PC-3 (cell line): ENCODE measurements around the gene DGKI. TPM values are rescaled to one million over a fixed set of nuclear protein-coding genes. Genes with fewer than 3 reads are reported as not detected.

Source experiments
- ATAC-seq: fragments of 200-7000 bp; cut with Tn5 transposase; 2 replicates; pipeline ENCODE4 v1.9.1; 2020; ENCODE audit warnings: mild to moderate bottlenecking, moderate library complexity
- BruUV-seq: library from RNA; stranded (reverse); fragments of 400-500 nt; replicated peaks from 2 replicates; lab custom pipeline; 2021; lab: Mats Ljungman, UMichigan
- CTCF ChIA-PET: fragments of 300-600 bp; sonication (Branson Sonifier 250); formaldehyde crosslinking; loops from one replicate; lab custom pipeline; 2022; ENCODE audit warnings: antibody characterized with exemption; lab: Charles Lee
- POLR2A ChIA-PET: fragments of 300-600 bp; sonication (Branson Sonifier 250); formaldehyde crosslinking; loops from one replicate; lab custom pipeline; 2022; ENCODE audit warnings: antibody characterized with exemption; ENCODE audit not compliant: unreplicated experiment; lab: Charles Lee
- DNase-seq: peaks from one replicate; pipeline ENCODE4 v3.0.0-alpha.2; 2015
- H2AFZ ChIP-seq: fragments of 300-600 bp; sonication (generic); 2 replicates; pipeline ENCODE4 v1.6.0; 2016; ENCODE audit warnings: antibody characterized with exemption, low read length
- H3F3A ChIP-seq: fragments of 300-600 bp; sonication (generic); one replicate; pipeline ENCODE4 v1.6.0; 2017; ENCODE audit warnings: antibody characterized with exemption, low read length, control low read depth, mild to moderate bottlenecking; ENCODE audit not compliant: unreplicated experiment
- H3K27ac ChIP-seq: fragments of 300-600 bp; sonication (generic); 2 replicates; pipeline ENCODE4 v1.5.1; 2016; ENCODE audit warnings: mild to moderate bottlenecking, low read length
- H3K27me3 ChIP-seq: fragments of 300-600 bp; sonication (generic); 2 replicates; pipeline ENCODE4 v1.6.1; 2016; ENCODE audit warnings: low read length, mixed read lengths
- H3K36me3 ChIP-seq: fragments of 300-600 bp; sonication (generic); 2 replicates; pipeline ENCODE4 v1.6.1; 2016; ENCODE audit warnings: low read depth, mixed run types, low read length, mixed read lengths
- H3K4me1 ChIP-seq: fragments of 300-600 bp; sonication (generic); 2 replicates; pipeline ENCODE4 v1.5.1; 2016; ENCODE audit warnings: low read length; ENCODE audit not compliant: insufficient read depth
- H3K4me2 ChIP-seq: fragments of 300-600 bp; sonication (generic); 2 replicates; pipeline ENCODE4 v1.6.0; 2016; ENCODE audit warnings: low read length
- H3K4me3 ChIP-seq: fragments of 300-600 bp; sonication (generic); 2 replicates; pipeline ENCODE4 v1.5.1; 2016; ENCODE audit warnings: mild to moderate bottlenecking, low read length, mixed read lengths
- H3K79me2 ChIP-seq: fragments of 300-600 bp; sonication (generic); 2 replicates; pipeline ENCODE4 v1.6.1; 2017; ENCODE audit warnings: low read length, mixed read lengths
- H3K9ac ChIP-seq: fragments of 300-600 bp; sonication (generic); 2 replicates; pipeline ENCODE4 v1.6.0; 2016; ENCODE audit warnings: mild to moderate bottlenecking, low read length
- H3K9me2 ChIP-seq: fragments of 300-600 bp; sonication (generic); replicated peaks from 2 replicates; pipeline ENCODE4 v1.6.1; 2016; ENCODE audit warnings: mixed run types, low read length, mixed read lengths
- H3K9me3 ChIP-seq: fragments of 300-600 bp; sonication (generic); 2 replicates; pipeline ENCODE4 v1.6.1; 2016; ENCODE audit warnings: low read length, mixed read lengths
- H4K20me1 ChIP-seq: fragments of 300-600 bp; sonication (generic); 2 replicates; pipeline ENCODE4 v1.6.1; 2016; ENCODE audit warnings: low read length, mixed read lengths
- CTCF ChIP-seq: fragments of 300-600 bp; sonication (generic); conservative IDR thresholded peaks from 2 replicates; pipeline ENCODE4 v1.5.1; 2017; ENCODE audit warnings: antibody characterized with exemption, low read depth, mild to moderate bottlenecking, low read length
- EZH2 ChIP-seq: fragments of 300-600 bp; sonication (generic); IDR thresholded peaks from one replicate; pipeline ENCODE4 v1.6.1; 2017; ENCODE audit warnings: antibody characterized with exemption, mild to moderate bottlenecking, low read length; ENCODE audit not compliant: unreplicated experiment
- EZH2phosphoT487 ChIP-seq: fragments of 300-600 bp; sonication (generic); IDR thresholded peaks from 2 replicates; pipeline ENCODE4 v1.6.1; 2018; ENCODE audit warnings: mild to moderate bottlenecking, antibody characterized with exemption, low read length, borderline replicate concordance
- intact Hi-C: fragments of 100-400 bp; cut with micrococcal nuclease; formaldehyde crosslinking; loops from 2 replicates; pipeline ENCODE4 v1.9.0; 2023
- total RNA-seq: library from RNA; depleted of rRNA; stranded (reverse); fragments of >200 nt; gene quantifications from 2 replicates; pipeline ENCODE4 v1.2.3, GENCODE V29; 2014

Gene DGKI
- total RNA-seq, 1 experiment from 2014 or later: not detected

GRCh38 chr7:137682596-137682995 lies 164.2 kb downstream of the DGKI start:
- Histone ChIP-seq H3K27me3 (peaks cover 33% of the 10 kb centered on the region), H3F3A (no peaks in the 10 kb centered on the region), H3K9me2 (no peaks in the 10 kb centered on the region), H3K9me3 (no peaks in the 10 kb centered on the region), H3K27ac (no peak overlapping the region), H3K9ac (no peak overlapping the region), H4K20me1 (no peaks in the 10 kb centered on the region), H3K36me3 (no peaks in the 10 kb centered on the region), H3K4me1 (peaks cover 11% of the 10 kb centered on the region; the same call in 1 of the 2 replicates), H3K4me2 (0 out of 2 replicates have a peak overlapping the region, but pooled peaks have one; percentile 19), H3K79me2 (no peaks in the 10 kb centered on the region), H2AFZ (no peak overlapping the region), H3K4me3 (no peak overlapping the region)
- ATAC-seq (no peak), DNase-seq (peak; percentile 16)
- ChIA-PET CTCF (no interaction called here), POLR2A (no interaction called here)
- no peak for TF ChIP-seq CTCF
- TF ChIP-seq EZH2phosphoT487: no peak
- no peak for TF ChIP-seq EZH2
- no TSS peak for BruUV-seq
- intact Hi-C loops: no loop called here

GRCh38 chr7:137681657-137682562 lies 164.9 kb downstream of the DGKI start:
- ChIA-PET CTCF (no interaction called here), POLR2A (no interaction called here)
- no peak overlapping the region for H3K27ac ChIP-seq
- no peak for ATAC-seq
- no peaks in the 10 kb centered on the region for H3K9me2 ChIP-seq
- no peaks in the 10 kb centered on the region for H3K79me2 ChIP-seq
- H2AFZ ChIP-seq: no peak overlapping the region
- BruUV-seq: no TSS peak
- TF ChIP-seq EZH2: no peak
- peaks cover 26% of the 10 kb centered on the region for H3K27me3 ChIP-seq
- peak; percentile 69 for DNase-seq
- H3K9me3 ChIP-seq: no peaks in the 10 kb centered on the region
- peaks cover 11% of the 10 kb centered on the region; the same call in 1 of the 2 replicates for H3K4me1 ChIP-seq
- H4K20me1 ChIP-seq: no peaks in the 10 kb centered on the region
- H3K4me3 ChIP-seq: no peak overlapping the region
- intact Hi-C loops: no loop called here
- no peaks in the 10 kb centered on the region for H3F3A ChIP-seq
- no peak overlapping the region for H3K9ac ChIP-seq
- H3K36me3 ChIP-seq: no peaks in the 10 kb centered on the region
- peak overlapping the region; percentile 44; the same call in 1 of the 2 replicates for H3K4me2 ChIP-seq

- no peak for TF ChIP-seq EZH2phosphoT487
- TF ChIP-seq EZH2: no peak
- TF ChIP-seq CTCF: no peak
- no peaks in the 10 kb centered on the region for H4K20me1 ChIP-seq
- no peak overlapping the region for H3K27ac ChIP-seq
- H3F3A ChIP-seq: no peaks in the 10 kb centered on the region
- no peaks in the 10 kb centered on the region for H3K79me2 ChIP-seq
- H3K4me1 ChIP-seq: 0 out of 2 replicates have a peak, but pooled peaks cover 8% of the 10 kb centered on the region
- H2AFZ ChIP-seq: no peak overlapping the region
- H3K36me3 ChIP-seq: no peaks in the 10 kb centered on the region
- ChIA-PET POLR2A (no interaction called here), CTCF (no interaction called here)
- DNase-seq: no peak
- no peak overlapping the region for H3K4me2 ChIP-seq
- H3K9ac ChIP-seq: no peak overlapping the region
- peaks cover 36% of the 10 kb centered on the region for H3K27me3 ChIP-seq
- no peaks in the 10 kb centered on the region for H3K9me3 ChIP-seq
- no peak for ATAC-seq
- H3K9me2 ChIP-seq: no peaks in the 10 kb centered on the region
- H3K4me3 ChIP-seq: no peak overlapping the region
- BruUV-seq: no TSS peak
- intact Hi-C loops: no loop called here
Observed at GRCh38 chr7:137674551-137675409, 172.0 kb downstream of the DGKI start.
